Ectodermal cell (in vitro differentiated cells): ENCODE data around the gene PCDHGA12.
A peak's percentile ranks its signal among the peaks of the same experiment; 100 is the strongest.
"Not testable (repeated sequence)": the region's sequence is repeated elsewhere in the genome, so short reads cannot be mapped to it uniquely, and the experiment has no call there.

ENCODE experiments used
- H3K27ac ChIP-seq: 2 replicates; pipeline ENCODE4 v1.7.0; 2013; ENCODE audit warnings: mild to moderate bottlenecking, low read depth, low read length; ENCODE audit not compliant: insufficient read depth, poor library complexity, severe bottlenecking
- H3K27me3 ChIP-seq: 2 replicates; pipeline ENCODE4 v1.7.0; 2013; ENCODE audit warnings: mild to moderate bottlenecking, low read length; ENCODE audit not compliant: insufficient read depth, control insufficient read depth, poor library complexity, severe bottlenecking
- H3K36me3 ChIP-seq: one replicate; pipeline ENCODE4 v1.7.0; 2013; ENCODE audit warnings: low read length; ENCODE audit not compliant: control insufficient read depth, insufficient read depth
- H3K4me1 ChIP-seq: one replicate; pipeline ENCODE4 v1.7.0; 2013; ENCODE audit warnings: low read length; ENCODE audit not compliant: control insufficient read depth, insufficient read depth
- H3K4me3 ChIP-seq: 2 replicates; pipeline ENCODE4 v1.7.0; 2013; ENCODE audit warnings: low read depth, low read length, control low read depth; ENCODE audit not compliant: insufficient read depth
- H3K9me3 ChIP-seq: 2 replicates; pipeline ENCODE4 v1.7.0; 2013; ENCODE audit warnings: mild to moderate bottlenecking, low read length, moderate library complexity; ENCODE audit not compliant: control insufficient read depth
- WGBS, 2 experiments: methylation state at CpG; one replicate each; pipeline ENCODE4 v1.1.7; 2013; ENCODE audit warnings: missing lambda C conversion rate in 2 of 2; 5-methylcytosine and 5-hydroxymethylcytosine counted together

PCDHGA12 gene

GRCh38 chr5:141411575-141411974 lies 18.7 kb upstream of the PCDHGA12 start:
- Histone ChIP-seq H3K9me3 (peaks cover 8% of the 10 kb centered on the region), H3K27me3 (no peaks in the 10 kb centered on the region), H3K4me3 (no peak overlapping the region), H3K4me1 (no peaks in the 10 kb centered on the region), H3K36me3 (peaks cover 43% of the 10 kb centered on the region), H3K27ac (no peak overlapping the region)
- 92 to 97% methylated on average over 3 of the region's 3 CpGs for WGBS, 2 experiments

GRCh38 chr5:141412854-141413539 lies 17.3 kb upstream of the PCDHGA12 start, which contains the start of gene PCDHGA10:
PCDHGA10 (plus strand) TSS chr5:141412987; CDS start chr5:141413176, 189 bp downstream.
- Histone ChIP-seq H3K27ac (peak within 1 kb of the TSS; percentile 17), H3K4me3 (peak within 1 kb of the TSS; percentile 46), H3K27me3 (no peaks in the 10 kb centered on the region), H3K36me3 (peaks cover 48% of the 10 kb centered on the region), H3K4me1 (no peaks in the 10 kb centered on the region), H3K9me3 (peaks cover 8% of the 10 kb centered on the region)
- WGBS, 2 experiments = 42 to 49% methylated on average over 31 of the region's 31 CpGs

- 60 to 65% methylated on average over 25 of the region's 25 CpGs for WGBS, 2 experiments
- Histone ChIP-seq H3K36me3 (peaks cover 53% of the 10 kb centered on the region), H3K27me3 (no peaks in the 10 kb centered on the region), H3K27ac (no peak overlapping the region), H3K9me3 (peaks cover 13% of the 10 kb centered on the region), H3K4me3 (peak overlapping the region; percentile 46), H3K4me1 (no peaks in the 10 kb centered on the region)
Observed at GRCh38 chr5:141413540-141414069, 16.7 kb upstream of the PCDHGA12 start.

- Histone ChIP-seq H3K9me3 (peaks cover 11% of the 10 kb centered on the region), H3K36me3 (peaks cover 50% of the 10 kb centered on the region)
- not testable (repeated sequence) for H3K27ac ChIP-seq, H3K27me3 ChIP-seq, H3K4me1 ChIP-seq, H3K4me3 ChIP-seq
- WGBS, 2 experiments = 95 to 97% methylated on average over 46 of the region's 46 CpGs
Observed at GRCh38 chr5:141414548-141415274, 15.6 kb upstream of the PCDHGA12 start.

GRCh38 chr5:141415275-141415618 lies 15.1 kb upstream of the PCDHGA12 start:
- H3K27me3 ChIP-seq, H3K4me3 ChIP-seq, H3K27ac ChIP-seq, H3K4me1 ChIP-seq: not testable (repeated sequence)
- Histone ChIP-seq H3K9me3 (peaks cover 11% of the 10 kb centered on the region), H3K36me3 (peaks cover 48% of the 10 kb centered on the region)
- 96% methylated on average over 24 of the region's 24 CpGs for WGBS, 2 experiments

GRCh38 chr5:141417494-141418172 lies 12.7 kb upstream of the PCDHGA12 start, which contains the start of gene PCDHGB7:
PCDHGB7 (plus strand) TSS chr5:141417677; CDS start chr5:141417860, 183 bp downstream.
- Histone ChIP-seq H3K4me3 (peak within 1 kb of the TSS; percentile 24), H3K36me3 (peaks cover 64% of the 10 kb centered on the region), H3K9me3 (peaks cover 22% of the 10 kb centered on the region)
- H3K27ac ChIP-seq, H3K4me1 ChIP-seq, H3K27me3 ChIP-seq: not testable (repeated sequence)
- 54 to 60% methylated on average over 45 to 46 of the region's 47 CpGs for WGBS, 2 experiments

GRCh38 chr5:141419074-141419880 lies 11.0 kb upstream of the PCDHGA12 start:
- no peak overlapping the region for H3K27ac ChIP-seq
- peaks cover 22% of the 10 kb centered on the region for H3K9me3 ChIP-seq
- no peaks in the 10 kb centered on the region for H3K27me3 ChIP-seq
- H3K36me3 ChIP-seq = peaks cover 58% of the 10 kb centered on the region
- 96 to 97% methylated on average over 74 of the region's 74 CpGs for WGBS, 2 experiments
- H3K4me1 ChIP-seq = no peaks in the 10 kb centered on the region
- no peak overlapping the region for H3K4me3 ChIP-seq

GRCh38 chr5:141420855-141421488 lies 9.3 kb upstream of the PCDHGA12 start, which contains the start of gene PCDHGA11:
PCDHGA11 (plus strand) TSS chr5:141421051; CDS start chr5:141421228, 177 bp downstream.
- Histone ChIP-seq H3K4me3 (no peak within 1 kb of the TSS), H3K9me3 (peaks cover 20% of the 10 kb centered on the region), H3K27ac (no peak within 1 kb of the TSS), H3K27me3 (no peaks in the 10 kb centered on the region), H3K36me3 (peaks cover 46% of the 10 kb centered on the region), H3K4me1 (no peaks in the 10 kb centered on the region)
- 91 to 92% methylated on average over 42 of the region's 42 CpGs for WGBS, 2 experiments

- H3K4me1 ChIP-seq = no peaks in the 10 kb centered on the region
- H3K27ac ChIP-seq = no peak overlapping the region
- H3K9me3 ChIP-seq = peaks cover 20% of the 10 kb centered on the region
- H3K36me3 ChIP-seq = peaks cover 47% of the 10 kb centered on the region
- WGBS, 2 experiments = 94% methylated on average over 13 of the region's 13 CpGs
- no peaks in the 10 kb centered on the region for H3K27me3 ChIP-seq
- H3K4me3 ChIP-seq = no peak overlapping the region
Observed at GRCh38 chr5:141421489-141421855, 8.8 kb upstream of the PCDHGA12 start.
